OCI-LY1 (cell line): ENCODE data around the gene CCDC117.

Source experiments
- H2AFZ ChIP-seq: fragments of 200-600 bp; sonication (generic), shearing (Covaris generic); 2 replicates; pipeline ENCODE4 v1.6.0; 2014; ENCODE audit warnings: antibody characterized with exemption, mild to moderate bottlenecking, low read length
- H3F3A ChIP-seq: fragments of 200-600 bp; sonication (generic), shearing (Covaris generic); 2 replicates; pipeline ENCODE4 v1.6.0; 2014; ENCODE audit warnings: mild to moderate bottlenecking, antibody characterized with exemption, low read length, moderate library complexity; ENCODE audit not compliant: insufficient read depth
- H3K27ac ChIP-seq: fragments of 200-600 bp; sonication (generic); 2 replicates; pipeline ENCODE4 v1.5.1; 2014; ENCODE audit warnings: low read length, mixed run types, mild to moderate bottlenecking, low read depth; ENCODE audit not compliant: poor library complexity, severe bottlenecking
- H3K27me3 ChIP-seq: fragments of 200-600 bp; sonication (generic); 2 replicates; pipeline ENCODE4 v1.6.0; 2014; ENCODE audit warnings: antibody characterized with exemption, mild to moderate bottlenecking, low read length, moderate library complexity; ENCODE audit not compliant: insufficient read depth
- H3K36me3 ChIP-seq: fragments of 200-600 bp; sonication (generic); 2 replicates; pipeline ENCODE4 v1.6.1; 2014; ENCODE audit warnings: mild to moderate bottlenecking, antibody characterized with exemption, low read length, moderate library complexity, mixed read lengths; ENCODE audit not compliant: insufficient read depth
- H3K4me1 ChIP-seq: fragments of 200-600 bp; sonication (generic); 2 replicates; pipeline ENCODE4 v1.5.1; 2014; ENCODE audit warnings: mild to moderate bottlenecking, low read length, moderate library complexity; ENCODE audit not compliant: insufficient read depth, severe bottlenecking
- H3K4me2 ChIP-seq: fragments of 200-600 bp; sonication (generic), shearing (Covaris generic); 2 replicates; pipeline ENCODE4 v1.6.1; 2014; ENCODE audit warnings: low read length
- H3K4me3 ChIP-seq: fragments of 200-600 bp; sonication (generic); 2 replicates; pipeline ENCODE4 v1.5.1; 2014; ENCODE audit warnings: low read length, low read depth, mild to moderate bottlenecking, mixed read lengths; ENCODE audit not compliant: poor library complexity, severe bottlenecking
- H3K79me2 ChIP-seq: fragments of 200-600 bp; shearing (Covaris generic); 2 replicates; pipeline ENCODE4 v1.6.1; 2016; ENCODE audit warnings: mixed run types, low read length, mixed read lengths; ENCODE audit not compliant: insufficient read depth
- H3K9ac ChIP-seq: fragments of 200-600 bp; sonication (generic), shearing (Covaris generic); 2 replicates; pipeline ENCODE4 v1.6.1; 2014; ENCODE audit warnings: mild to moderate bottlenecking, low read length, mixed read lengths
- H3K9me2 ChIP-seq: fragments of 200-600 bp; sonication (generic), shearing (Covaris generic); 2 replicates; pipeline ENCODE4 v1.6.1; 2014; ENCODE audit warnings: low read depth, mild to moderate bottlenecking, low read length, mixed read lengths
- H3K9me3 ChIP-seq: fragments of 200-600 bp; shearing (Covaris generic); 2 replicates; pipeline ENCODE4 v1.6.1; 2014; ENCODE audit warnings: low read length, mixed read lengths
- H4K20me1 ChIP-seq: fragments of 200-600 bp; sonication (generic), shearing (Covaris generic); 2 replicates; pipeline ENCODE4 v1.6.0; 2016; ENCODE audit warnings: mild to moderate bottlenecking, low read length; ENCODE audit not compliant: insufficient read depth
- CTCF ChIP-seq: fragments of 200-600 bp; sonication (generic), shearing (Covaris generic); IDR thresholded peaks from 2 replicates; pipeline ENCODE4 v1.5.1; 2017; ENCODE audit warnings: mild to moderate bottlenecking, antibody characterized with exemption, low read length, moderate library complexity, mixed read lengths
- EZH2 ChIP-seq: fragments of 200-600 bp; sonication (generic), shearing (Covaris generic); IDR thresholded peaks from 2 replicates; pipeline ENCODE4 v1.8.0; 2017; ENCODE audit warnings: borderline replicate concordance, mixed run types, mild to moderate bottlenecking, antibody characterized with exemption, low read length, moderate library complexity, mixed read lengths

CCDC117 gene

GRCh38 chr22:28831140-28832072 lies 58.9 kb downstream of the CCDC117 start:
- Histone ChIP-seq H3K36me3 (no peaks in the 10 kb centered on the region), H4K20me1 (no peaks in the 10 kb centered on the region), H3K9ac (no peak overlapping the region), H3K9me2 (no peaks in the 10 kb centered on the region), H3K4me2 (no peak overlapping the region), H3K4me3 (no peak overlapping the region), H3K9me3 (no peaks in the 10 kb centered on the region), H3F3A (no peaks in the 10 kb centered on the region), H3K27me3 (no peaks in the 10 kb centered on the region), H3K27ac (no peak overlapping the region), H3K79me2 (no peaks in the 10 kb centered on the region), H2AFZ (no peak overlapping the region), H3K4me1 (no peaks in the 10 kb centered on the region)
- TF ChIP-seq CTCF (no peak), EZH2 (no peak)

- Histone ChIP-seq H3K9me3 (no peaks in the 10 kb centered on the region), H3K79me2 (no peaks in the 10 kb centered on the region), H3K4me3 (no peak overlapping the region), H3K4me1 (no peaks in the 10 kb centered on the region), H3K27ac (no peak overlapping the region), H3K27me3 (no peaks in the 10 kb centered on the region), H3K36me3 (no peaks in the 10 kb centered on the region), H2AFZ (no peak overlapping the region), H3F3A (no peaks in the 10 kb centered on the region), H3K4me2 (no peak overlapping the region), H4K20me1 (no peaks in the 10 kb centered on the region), H3K9ac (no peak overlapping the region), H3K9me2 (no peaks in the 10 kb centered on the region)
- no peak for TF ChIP-seq EZH2
- TF ChIP-seq CTCF = no peak
These were observed 60.2 kb downstream of the CCDC117 start for GRCh38 chr22:28832731-28833130.

DNA sequence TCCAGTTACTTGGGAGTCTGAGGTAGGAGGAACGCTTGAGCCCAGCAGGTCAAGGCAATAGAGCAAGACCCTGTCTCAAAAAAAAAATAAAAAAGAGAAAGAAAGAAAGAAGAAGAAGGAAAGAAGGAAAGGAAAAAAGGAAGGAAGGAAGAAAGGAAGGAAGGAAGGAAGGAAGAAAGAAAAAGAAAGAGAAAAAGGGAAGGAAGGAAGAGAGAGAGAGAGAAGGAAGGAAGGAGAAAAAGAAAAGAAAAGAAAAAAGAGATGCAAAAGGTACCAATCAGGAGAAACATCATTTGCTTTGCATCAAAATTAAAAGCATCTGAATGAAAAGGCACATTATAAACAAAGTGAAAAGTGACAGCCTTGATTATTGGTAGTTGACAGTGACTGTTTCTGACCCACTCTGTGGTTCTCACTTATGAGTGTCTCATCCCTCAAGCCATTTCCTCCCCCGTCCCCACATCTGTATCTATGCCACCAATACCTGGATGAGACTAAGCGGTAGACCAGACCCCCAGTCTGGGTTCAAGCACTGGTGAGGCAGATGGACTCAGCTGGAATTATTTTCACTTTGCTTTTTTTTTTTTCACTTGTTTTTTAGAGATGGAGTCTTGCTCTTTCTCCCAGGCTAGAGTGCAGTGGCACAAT lies 60.9 kb downstream of the CCDC117 start:
- H3K79me2 ChIP-seq = no peaks in the 10 kb centered on the region
- no peak overlapping the region for H3K27ac ChIP-seq
- H3K4me3 ChIP-seq = no peak overlapping the region
- H3K9me3 ChIP-seq = no peaks in the 10 kb centered on the region
- no peak overlapping the region for H2AFZ ChIP-seq
- no peaks in the 10 kb centered on the region for H4K20me1 ChIP-seq
- no peaks in the 10 kb centered on the region for H3F3A ChIP-seq
- H3K9ac ChIP-seq = no peak overlapping the region
- no peaks in the 10 kb centered on the region for H3K4me1 ChIP-seq
- H3K9me2 ChIP-seq = no peaks in the 10 kb centered on the region
- H3K27me3 ChIP-seq = no peaks in the 10 kb centered on the region
- TF ChIP-seq CTCF = no peak
- no peak for TF ChIP-seq EZH2
- no peaks in the 10 kb centered on the region for H3K36me3 ChIP-seq
- no peak overlapping the region for H3K4me2 ChIP-seq
